ENCODE measurements around the gene PKLR.

The PKLR gene

DNA sequence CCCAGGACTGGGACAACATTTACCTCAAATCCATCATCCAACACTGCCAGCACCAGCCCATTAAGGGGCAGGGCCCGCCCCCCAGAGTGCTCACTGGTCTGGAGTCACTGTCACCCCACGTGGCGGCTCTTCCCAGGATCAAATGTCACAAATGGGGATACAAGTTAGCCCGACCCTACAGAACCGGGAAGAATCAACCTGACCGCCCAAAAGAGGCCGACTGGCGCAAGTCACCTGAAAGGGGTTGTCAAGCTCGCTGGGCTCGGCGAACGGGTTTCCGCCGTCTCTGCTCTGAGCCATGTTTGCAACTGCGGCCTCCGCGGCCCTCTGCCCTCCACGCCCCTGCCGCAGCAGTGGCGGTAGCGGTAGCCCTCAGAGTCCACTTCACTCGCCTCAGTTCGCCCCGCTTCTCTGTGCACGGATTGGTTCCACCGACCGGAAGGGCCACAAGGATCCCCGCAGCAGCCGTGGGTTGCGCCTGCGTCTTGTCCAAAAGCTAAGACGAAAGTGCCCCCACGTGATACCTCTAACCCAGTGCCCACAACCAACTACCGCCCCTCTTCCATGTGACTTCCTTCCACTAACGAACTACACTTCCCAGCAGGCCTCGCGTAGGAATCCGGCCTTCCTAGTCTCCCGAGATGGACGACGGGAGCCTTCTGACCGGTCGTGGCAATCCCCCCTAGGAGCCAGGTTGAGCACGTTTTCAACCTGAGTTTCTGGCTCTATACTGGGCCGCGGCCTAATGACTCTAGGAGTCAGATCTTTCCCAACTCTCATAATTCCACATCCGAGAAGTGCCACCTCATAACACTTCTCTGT, 39.2 kb downstream of the PKLR start, which contains the start of gene SCAMP3:
SCAMP3 (minus strand) TSS at position 509 of the 822 bp plus-strand sequence; CDS start at position 300, 209 bp downstream.
- Mint-ChIP-seq H3K9me3 (ENCODE audit: low read depth) (no peaks in the 10 kb centered on the region), H3K4me1 (ENCODE audit: low read depth) (peaks cover 28% of the 10 kb centered on the region), H3K27me3 (no peaks in the 10 kb centered on the region), H3K36me3 (peaks cover 13% of the 10 kb centered on the region), H3K27ac (peak within 1 kb of the TSS; percentile 95), H3K4me3 (peak within 1 kb of the TSS; percentile 97)

DNA sequence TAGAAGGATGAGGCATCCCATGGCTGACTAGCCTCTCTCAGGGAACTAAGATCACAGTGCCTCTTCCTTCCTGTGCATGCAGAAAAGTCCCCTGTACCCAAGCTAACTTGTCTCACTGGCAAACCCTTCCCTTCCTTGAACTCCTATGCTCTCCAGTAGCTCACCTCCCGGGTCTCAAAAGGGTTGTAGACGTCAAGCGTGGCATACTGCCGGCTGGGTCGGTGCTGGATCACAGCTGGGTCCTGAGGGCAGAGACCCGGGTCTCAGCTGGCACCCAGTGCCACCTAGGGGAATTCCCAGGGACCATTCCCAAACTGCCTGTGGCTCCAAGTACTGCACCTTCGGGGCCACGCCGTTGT, 39.8 kb downstream of the PKLR start:
- Mint-ChIP-seq H3K27me3 (no peaks in the 10 kb centered on the region), H3K27ac (peak overlapping the region; percentile 95), H3K4me3 (peak overlapping the region; percentile 97), H3K9me3 (ENCODE audit: low read depth) (no peaks in the 10 kb centered on the region), H3K36me3 (peaks cover 16% of the 10 kb centered on the region), H3K4me1 (ENCODE audit: low read depth) (peaks cover 30% of the 10 kb centered on the region)

DNA sequence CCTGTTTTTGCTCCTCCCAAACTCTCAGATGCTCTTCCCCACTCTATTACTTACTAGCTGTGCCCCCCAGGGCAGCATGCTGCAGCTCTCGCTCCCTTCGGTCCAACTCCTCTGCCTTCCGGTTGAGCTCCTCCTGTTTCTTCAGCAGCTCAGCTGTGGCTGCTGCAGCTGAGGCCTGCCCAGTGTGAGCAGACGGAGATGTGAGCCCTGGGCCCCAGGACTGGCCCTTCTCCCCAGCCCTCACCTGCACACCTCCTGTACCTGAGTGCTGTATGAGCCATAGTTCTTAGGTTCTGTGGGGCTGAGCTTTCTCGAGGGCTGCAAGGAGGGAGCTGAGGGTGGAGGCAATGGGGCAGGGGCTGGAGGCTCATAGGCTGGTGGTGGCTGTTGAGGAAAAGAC, 41.0 kb downstream of the PKLR start:
- Mint-ChIP-seq H3K4me3 (peak overlapping the region; percentile 97), H3K27ac (peak overlapping the region; percentile 64), H3K36me3 (peaks cover 16% of the 10 kb centered on the region), H3K27me3 (no peaks in the 10 kb centered on the region), H3K9me3 (ENCODE audit: low read depth) (no peaks in the 10 kb centered on the region), H3K4me1 (ENCODE audit: low read depth) (peaks cover 37% of the 10 kb centered on the region)

DNA sequence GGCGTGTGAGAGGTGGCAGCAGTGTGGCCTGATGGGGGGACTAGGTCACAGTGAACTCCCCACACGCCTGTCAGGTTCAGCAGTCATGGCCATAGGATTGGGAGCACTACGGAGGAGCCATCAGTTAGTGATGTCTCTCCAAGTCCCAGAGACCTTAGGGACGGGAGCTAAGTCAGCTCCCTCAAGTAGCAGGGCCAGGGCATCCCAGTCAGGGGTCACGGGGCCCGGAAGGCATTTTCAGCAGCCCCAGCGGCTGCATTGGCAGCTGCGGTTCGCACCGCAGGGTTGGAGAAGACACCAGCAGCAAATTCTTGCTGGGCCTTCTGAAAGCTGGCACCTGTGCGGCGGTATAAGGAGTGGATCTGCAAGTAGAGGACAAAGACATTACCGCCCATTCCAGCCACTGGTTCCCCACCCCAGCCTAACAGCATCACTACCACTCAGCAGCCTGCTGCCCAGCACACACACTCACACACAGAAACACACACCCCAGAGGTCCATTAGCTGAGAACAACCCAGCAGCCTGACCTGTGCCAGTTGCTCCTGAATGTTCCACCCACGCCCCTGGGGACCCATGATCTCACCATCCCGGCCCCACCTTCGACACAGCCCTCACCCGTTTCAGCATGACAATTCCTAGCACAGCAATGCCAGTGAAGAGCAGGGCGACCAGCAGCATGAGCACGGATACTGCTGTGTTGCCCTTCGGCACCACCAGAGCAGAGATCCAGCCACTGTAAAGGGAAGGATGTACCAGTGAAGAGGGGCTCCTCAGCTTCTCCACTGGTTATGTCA, 45.0 kb downstream of the PKLR start:
- peaks cover 35% of the 10 kb centered on the region for H3K4me1 Mint-ChIP-seq (ENCODE audit: low read depth)

DNA sequence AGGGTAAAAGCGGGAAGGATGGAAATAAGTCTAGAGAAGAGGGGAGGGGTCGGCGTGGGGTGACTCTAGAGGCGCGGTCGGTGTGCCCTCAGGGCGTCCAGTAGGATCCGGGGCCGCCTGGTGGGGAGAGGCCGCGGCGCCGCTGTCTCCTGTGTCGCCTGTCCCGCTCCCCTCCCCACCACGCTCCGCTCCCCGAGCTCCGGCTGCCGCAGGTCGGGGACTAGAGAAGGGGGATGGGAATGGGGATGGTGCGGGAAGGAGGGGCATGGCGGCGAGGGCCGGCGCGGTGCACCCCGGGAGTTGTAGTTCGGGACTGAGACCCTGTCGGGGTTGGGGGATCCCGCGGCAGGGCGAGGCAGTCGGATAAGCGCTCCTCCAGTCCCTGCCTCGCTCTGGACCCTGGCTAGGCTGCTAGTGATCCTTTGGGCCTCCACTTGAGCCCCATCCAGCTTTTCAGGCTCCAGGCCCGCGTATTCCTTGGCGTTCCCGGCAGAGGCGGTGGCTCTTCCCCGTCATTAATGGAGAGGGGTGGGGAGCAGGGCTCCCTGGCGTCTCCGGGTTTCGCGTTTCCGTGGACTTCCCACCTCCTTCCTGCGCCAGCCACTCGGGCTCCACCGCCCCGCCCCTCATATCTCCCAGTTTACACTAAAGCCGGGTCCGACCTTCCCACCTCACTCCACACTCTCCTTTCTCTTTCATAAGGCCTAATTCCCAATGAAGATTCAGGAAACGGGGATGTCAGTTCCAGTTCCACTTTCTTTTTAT, 45.8 kb downstream of the PKLR start, which contains the start of gene ENTREP3:
ENTREP3 (minus strand) TSS at position 241 of the 765 bp plus-strand sequence. CDS start 606 bp downstream, outside the sequence.
- Mint-ChIP-seq H3K27ac (peak within 1 kb of the TSS; percentile 73), H3K9me3 (ENCODE audit: low read depth) (no peaks in the 10 kb centered on the region), H3K4me3 (peak within 1 kb of the TSS; percentile 87), H3K36me3 (peaks cover 8% of the 10 kb centered on the region), H3K27me3 (no peaks in the 10 kb centered on the region), H3K4me1 (ENCODE audit: low read depth) (peaks cover 33% of the 10 kb centered on the region)

More for the DNA sequence above, 45.0 kb downstream of the PKLR start:
- peak overlapping the region; percentile 28 for H3K27ac Mint-ChIP-seq
- peak overlapping the region; percentile 78 for H3K4me3 Mint-ChIP-seq
- H3K27me3 Mint-ChIP-seq = no peaks in the 10 kb centered on the region
- H3K9me3 Mint-ChIP-seq (ENCODE audit: low read depth) = no peaks in the 10 kb centered on the region
- H3K36me3 Mint-ChIP-seq = peaks cover 10% of the 10 kb centered on the region

DNA sequence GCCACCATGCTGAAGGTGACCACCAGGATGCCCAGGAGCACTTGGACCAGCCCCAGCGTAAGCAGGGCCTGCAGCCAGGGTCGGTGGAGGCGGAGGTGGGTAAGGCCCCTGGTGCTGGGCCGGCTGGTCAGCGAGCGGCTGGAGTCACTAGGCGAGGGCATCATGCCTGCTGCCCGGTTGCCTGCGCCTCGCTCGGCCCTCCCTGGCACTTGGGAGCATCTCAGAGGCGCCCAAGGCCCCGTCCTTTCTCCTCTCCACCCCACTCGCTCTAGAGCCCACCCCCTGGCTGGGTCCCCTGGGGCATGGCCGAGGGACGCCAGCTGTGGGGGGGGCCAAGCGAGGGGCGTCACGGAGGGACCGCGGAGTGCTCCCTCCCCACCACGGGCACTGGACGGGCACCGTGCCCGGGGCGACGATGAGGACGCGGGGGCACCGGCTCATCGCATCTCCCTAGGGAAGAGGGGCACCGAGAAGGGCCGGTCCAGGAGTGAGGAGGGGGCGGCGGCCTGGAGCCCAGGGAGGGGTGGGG, 46.5 kb downstream of the PKLR start:
- H3K4me1 Mint-ChIP-seq (ENCODE audit: low read depth) = peaks cover 32% of the 10 kb centered on the region
- H3K27ac Mint-ChIP-seq = peak overlapping the region; percentile 73
- peaks cover 8% of the 10 kb centered on the region for H3K36me3 Mint-ChIP-seq
- no peaks in the 10 kb centered on the region for H3K27me3 Mint-ChIP-seq
- H3K9me3 Mint-ChIP-seq (ENCODE audit: low read depth) = no peaks in the 10 kb centered on the region
- peak overlapping the region; percentile 87 for H3K4me3 Mint-ChIP-seq

DNA sequence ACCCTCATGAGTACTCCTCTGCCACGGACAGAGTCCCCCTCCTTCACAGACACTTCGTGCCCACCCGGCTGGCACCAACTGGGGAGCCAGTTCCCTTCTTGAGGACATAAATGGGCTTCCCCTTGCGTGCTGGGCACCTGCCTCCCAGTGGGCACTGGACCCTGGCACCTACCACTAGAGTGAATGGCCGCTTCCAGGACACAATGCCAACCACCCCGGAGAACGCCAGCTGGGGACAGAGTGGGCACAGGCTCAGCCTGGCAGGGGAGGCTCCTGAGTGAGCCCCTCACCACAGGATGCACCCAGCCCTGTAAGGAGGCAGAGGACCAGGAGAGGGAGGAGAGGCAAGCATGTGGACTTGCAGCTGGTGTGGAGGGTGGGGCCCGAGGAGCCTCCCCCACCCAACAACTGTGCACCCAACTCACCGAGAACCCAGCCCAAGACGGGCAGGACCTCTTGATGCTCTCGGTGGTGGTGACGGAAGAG, 47.0 kb downstream of the PKLR start:
- Mint-ChIP-seq H3K4me3 (peak overlapping the region; percentile 87), H3K4me1 (ENCODE audit: low read depth) (peaks cover 32% of the 10 kb centered on the region), H3K36me3 (peaks cover 8% of the 10 kb centered on the region), H3K27ac (peak overlapping the region; percentile 73), H3K9me3 (ENCODE audit: low read depth) (no peaks in the 10 kb centered on the region), H3K27me3 (no peaks in the 10 kb centered on the region)

DNA sequence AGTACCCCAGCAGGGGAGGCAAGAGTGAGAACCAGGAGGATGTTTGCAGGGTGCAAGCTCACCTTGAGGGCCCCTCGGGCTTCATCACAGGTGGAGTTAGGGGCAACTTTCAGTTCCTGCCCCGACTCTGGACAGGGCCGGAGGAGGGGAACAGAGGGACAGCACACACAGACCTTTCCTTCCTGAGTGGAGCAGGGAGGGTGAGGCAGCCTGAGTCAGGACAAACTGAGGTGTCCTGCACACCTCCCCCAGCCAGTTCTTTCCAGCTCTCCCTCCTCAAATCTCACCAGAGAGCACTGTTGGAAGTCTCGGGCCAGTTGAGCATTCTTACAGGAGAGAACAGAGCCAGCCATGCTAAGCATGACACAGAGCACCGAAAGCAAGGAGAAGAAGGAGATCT, 47.4 kb downstream of the PKLR start:
- peak overlapping the region; percentile 75 for H3K27ac Mint-ChIP-seq

DNA sequence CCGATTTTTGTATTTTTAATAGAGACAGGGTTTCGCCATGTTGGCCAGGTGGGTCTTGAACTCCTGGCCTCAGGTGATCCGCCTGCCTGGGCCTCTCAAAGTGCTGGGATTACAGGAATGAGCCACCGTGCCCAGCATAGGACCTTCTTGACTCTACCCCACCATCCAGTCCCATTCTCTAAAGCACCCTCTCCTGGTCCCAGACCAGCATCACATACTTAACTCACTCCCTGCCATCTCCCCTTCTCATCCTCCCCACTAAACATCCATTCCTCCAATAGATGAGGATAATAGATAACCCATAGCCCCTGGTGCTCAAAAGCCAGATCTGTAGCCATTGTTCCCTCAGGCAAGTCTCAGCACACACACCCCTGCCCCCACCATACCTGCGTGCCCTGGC, 48.0 kb downstream of the PKLR start:
- Mint-ChIP-seq H3K27me3 (no peaks in the 10 kb centered on the region), H3K4me1 (ENCODE audit: low read depth) (peaks cover 31% of the 10 kb centered on the region), H3K36me3 (peaks cover 8% of the 10 kb centered on the region), H3K27ac (no peak overlapping the region), H3K4me3 (peak overlapping the region; percentile 87), H3K9me3 (ENCODE audit: low read depth) (no peaks in the 10 kb centered on the region)

More for the DNA sequence above, 47.4 kb downstream of the PKLR start:
- Mint-ChIP-seq H3K27me3 (no peaks in the 10 kb centered on the region), H3K9me3 (ENCODE audit: low read depth) (no peaks in the 10 kb centered on the region), H3K4me1 (ENCODE audit: low read depth) (peaks cover 32% of the 10 kb centered on the region), H3K36me3 (peaks cover 8% of the 10 kb centered on the region), H3K4me3 (peak overlapping the region; percentile 87)

DNA sequence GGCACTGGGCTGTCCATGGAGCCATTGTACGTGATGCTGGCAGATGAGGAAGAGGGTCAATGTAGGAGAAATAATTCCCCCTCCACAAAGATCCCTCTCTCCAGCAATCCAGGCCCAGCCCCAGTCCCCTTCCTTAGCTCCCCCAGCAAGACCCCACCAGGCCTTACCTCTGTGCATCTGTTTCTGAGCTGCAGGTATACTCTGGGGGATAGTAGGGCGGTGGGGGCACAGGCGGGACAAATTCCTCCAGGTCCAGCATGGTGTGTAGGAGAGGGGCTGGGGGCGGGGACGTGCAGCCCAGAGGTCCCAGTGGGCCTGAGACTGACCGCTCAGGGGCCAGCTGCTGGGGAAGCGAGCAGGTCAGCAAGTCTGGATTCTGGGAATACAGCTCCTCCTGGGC, 49.7 kb downstream of the PKLR start:
- Mint-ChIP-seq H3K9me3 (ENCODE audit: low read depth) (no peaks in the 10 kb centered on the region), H3K27ac (no peak overlapping the region), H3K4me1 (ENCODE audit: low read depth) (peaks cover 29% of the 10 kb centered on the region), H3K36me3 (no peaks in the 10 kb centered on the region), H3K27me3 (no peaks in the 10 kb centered on the region), H3K4me3 (no peak overlapping the region)

DNA sequence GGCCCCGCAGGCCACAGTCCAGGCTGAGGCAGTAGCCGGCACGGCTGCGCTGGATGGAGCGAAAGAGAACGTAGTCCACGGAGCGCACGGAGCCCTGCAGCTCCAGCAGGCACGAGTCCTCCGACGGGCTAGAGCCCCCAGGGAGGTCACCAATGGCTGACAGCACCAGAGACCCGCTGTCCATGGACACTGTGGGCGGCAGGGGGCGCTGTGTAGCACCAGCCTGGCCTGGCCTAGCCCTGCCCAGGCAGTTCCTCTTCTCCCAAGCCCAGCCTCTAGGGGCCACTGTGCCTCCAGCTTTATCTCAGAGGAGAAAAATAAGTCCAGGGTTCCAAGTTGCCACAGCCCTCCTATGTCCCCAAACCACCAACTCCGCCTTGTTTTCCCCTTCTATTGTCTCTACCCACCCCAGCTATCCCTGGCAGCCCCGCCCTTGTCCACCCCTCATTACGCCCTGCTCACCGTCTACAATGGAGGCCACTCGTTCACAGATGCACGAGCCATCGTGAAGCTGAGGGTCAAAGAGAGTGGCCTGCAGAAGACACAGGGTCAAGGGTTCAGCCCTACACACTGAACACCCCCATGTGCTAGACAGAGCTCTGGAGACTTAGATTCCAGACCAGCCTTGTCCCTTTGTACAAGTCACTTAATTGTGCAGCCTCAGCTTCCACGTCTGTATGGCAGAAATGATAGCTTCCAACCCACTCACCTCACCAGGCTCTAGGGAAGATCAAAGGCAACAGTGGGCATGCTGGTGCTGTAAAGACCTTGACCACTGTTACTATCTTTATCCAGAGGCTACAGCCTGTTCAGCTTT, 50.4 kb downstream of the PKLR start:
- H3K4me3 Mint-ChIP-seq = peak overlapping the region; percentile 67
- H3K4me1 Mint-ChIP-seq (ENCODE audit: low read depth) = peaks cover 30% of the 10 kb centered on the region
- no peaks in the 10 kb centered on the region for H3K36me3 Mint-ChIP-seq
- peak overlapping the region; percentile 34 for H3K27ac Mint-ChIP-seq
- H3K27me3 Mint-ChIP-seq = no peaks in the 10 kb centered on the region
- no peaks in the 10 kb centered on the region for H3K9me3 Mint-ChIP-seq (ENCODE audit: low read depth)

DNA sequence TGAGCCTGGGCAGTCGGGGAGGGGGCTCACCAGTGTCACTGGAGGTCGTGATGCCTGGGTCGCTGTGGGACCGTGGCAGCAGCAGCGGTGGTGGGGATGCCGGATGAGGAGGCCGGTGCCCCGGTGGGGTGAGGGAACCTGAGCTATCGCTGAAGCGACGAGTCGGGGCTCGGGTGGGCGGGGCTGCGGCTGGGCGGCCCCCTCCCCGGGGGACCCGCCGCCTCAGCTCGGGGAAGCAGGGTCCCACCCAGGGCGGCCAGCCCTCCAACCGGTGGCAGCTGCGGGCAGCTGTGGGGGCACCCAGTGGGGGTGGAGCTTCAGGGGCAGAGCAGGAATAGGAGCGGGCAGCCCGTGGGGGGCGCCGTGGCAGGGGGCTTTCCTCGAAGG, 51.0 kb downstream of the PKLR start:
- H3K4me1 Mint-ChIP-seq (ENCODE audit: low read depth) = peaks cover 24% of the 10 kb centered on the region
- H3K9me3 Mint-ChIP-seq (ENCODE audit: low read depth) = no peaks in the 10 kb centered on the region
- H3K27me3 Mint-ChIP-seq = no peaks in the 10 kb centered on the region
- H3K36me3 Mint-ChIP-seq = no peaks in the 10 kb centered on the region
- peak overlapping the region; percentile 74 for H3K4me3 Mint-ChIP-seq
- no peak overlapping the region for H3K27ac Mint-ChIP-seq

DNA sequence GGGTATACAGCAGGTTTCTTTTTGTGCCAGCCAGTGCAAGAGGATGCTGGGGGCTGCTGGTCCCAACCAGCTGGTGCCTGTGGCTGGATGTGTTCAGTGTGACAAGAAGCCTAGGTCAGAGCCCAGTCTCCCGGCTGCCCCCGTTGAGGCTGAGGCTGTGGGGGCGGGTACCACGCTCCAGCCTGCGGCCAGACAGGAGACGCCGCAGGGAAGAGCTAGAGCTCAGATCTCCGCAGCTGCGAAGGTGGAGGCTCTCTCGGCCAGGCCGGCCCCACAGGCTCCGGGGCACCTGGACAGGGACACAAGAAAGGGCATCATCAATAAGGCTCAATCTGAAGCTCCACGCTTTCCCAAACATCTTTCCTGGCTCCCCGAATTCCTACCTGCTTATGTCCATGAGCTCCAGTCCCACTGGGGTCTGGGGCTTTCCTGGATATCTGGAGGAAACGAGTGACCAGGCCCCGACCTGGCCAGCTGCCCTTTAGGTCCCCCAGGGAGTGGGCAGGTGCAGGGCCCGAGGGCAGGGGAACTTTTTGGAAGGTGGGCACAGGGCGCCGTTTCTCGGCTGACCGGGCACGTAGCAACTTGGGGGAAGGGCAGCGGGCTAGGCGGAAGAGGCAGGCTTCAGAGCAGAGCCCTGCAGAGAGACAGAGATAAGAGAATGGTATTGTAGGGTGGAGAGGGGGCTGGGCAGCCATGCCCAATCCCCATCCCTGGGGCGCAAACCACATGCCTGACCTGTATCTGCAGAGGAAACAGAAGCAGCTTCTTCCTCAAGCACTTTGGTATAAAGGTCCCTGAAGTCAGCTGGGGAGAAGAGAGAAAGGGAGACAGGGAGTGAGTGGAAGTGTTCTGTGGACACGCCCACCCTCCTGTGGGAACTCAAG, 53.3 kb downstream of the PKLR start:
- no peaks in the 10 kb centered on the region for H3K9me3 Mint-ChIP-seq (ENCODE audit: low read depth)
- peaks cover 27% of the 10 kb centered on the region for H3K4me1 Mint-ChIP-seq (ENCODE audit: low read depth)
- no peaks in the 10 kb centered on the region for H3K27me3 Mint-ChIP-seq
- no peak overlapping the region for H3K4me3 Mint-ChIP-seq
- H3K36me3 Mint-ChIP-seq = no peaks in the 10 kb centered on the region
- peak overlapping the region; percentile 34 for H3K27ac Mint-ChIP-seq

Data from activated naive CD8-positive, alpha-beta T cell (primary cell).